HL-60/S4 treated with retinoic acid at 250 ng/mL for 4 days and 3 days (cell line): ENCODE measurements around the gene ANKRD49.

ENCODE experiments used
- in situ Hi-C: fragments of 300-500 bp; cut with MboI; formaldehyde crosslinking; loops from 2 replicates; pipeline ENCODE4 v1.7.0; 2022; ENCODE audit warnings: low sequenced_read_pairs

The ANKRD49 gene

DNA sequence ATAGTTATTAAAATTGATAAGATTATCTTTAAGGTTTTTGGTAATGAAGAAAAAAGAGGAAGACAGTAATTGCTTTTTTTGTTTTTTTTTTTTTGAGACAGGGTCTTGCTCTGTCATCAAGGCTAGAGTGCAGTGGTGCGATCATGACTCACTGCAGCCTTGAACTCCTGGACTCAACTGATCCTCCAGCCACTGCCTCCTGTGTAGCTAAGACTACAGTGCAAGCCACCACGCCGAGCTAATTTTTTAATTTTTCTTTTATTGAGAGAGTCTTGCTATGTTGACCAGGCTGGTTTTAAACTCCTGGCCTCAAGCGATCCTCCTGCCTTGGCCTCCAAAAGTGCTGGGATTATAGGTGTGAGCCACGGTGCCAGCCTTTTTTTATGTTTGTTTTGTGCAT lies 12.7 kb downstream of the ANKRD49 start:
- in situ Hi-C loops: loop anchor here (10.0 to 25.0 kb wide), 3 partner anchors 182 to 381 kb away; no protein-coding TSS in a partner anchor

DNA sequence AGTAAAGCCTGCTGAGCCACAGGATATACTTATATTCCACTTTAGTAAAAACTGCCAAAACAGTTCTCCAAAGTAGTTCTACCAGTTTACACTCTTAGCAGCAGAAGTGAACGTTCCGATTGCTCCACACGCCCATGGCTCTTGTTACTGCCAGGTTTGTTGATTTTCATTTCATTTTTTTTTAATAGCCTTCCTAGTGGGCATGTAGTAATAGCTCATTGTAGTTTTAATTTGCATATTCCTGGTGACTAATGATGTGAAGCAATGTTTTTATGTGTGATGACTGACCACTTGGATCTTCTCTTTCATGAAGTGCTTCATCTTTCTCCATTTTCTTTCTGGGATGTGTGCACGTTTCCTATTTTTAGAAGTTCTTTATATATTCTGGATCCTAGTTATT lies 13.7 kb downstream of the ANKRD49 start:
- in situ Hi-C loops: loop anchor here (10.0 to 25.0 kb wide), 3 partner anchors 183 to 380 kb away; no protein-coding TSS in a partner anchor

DNA sequence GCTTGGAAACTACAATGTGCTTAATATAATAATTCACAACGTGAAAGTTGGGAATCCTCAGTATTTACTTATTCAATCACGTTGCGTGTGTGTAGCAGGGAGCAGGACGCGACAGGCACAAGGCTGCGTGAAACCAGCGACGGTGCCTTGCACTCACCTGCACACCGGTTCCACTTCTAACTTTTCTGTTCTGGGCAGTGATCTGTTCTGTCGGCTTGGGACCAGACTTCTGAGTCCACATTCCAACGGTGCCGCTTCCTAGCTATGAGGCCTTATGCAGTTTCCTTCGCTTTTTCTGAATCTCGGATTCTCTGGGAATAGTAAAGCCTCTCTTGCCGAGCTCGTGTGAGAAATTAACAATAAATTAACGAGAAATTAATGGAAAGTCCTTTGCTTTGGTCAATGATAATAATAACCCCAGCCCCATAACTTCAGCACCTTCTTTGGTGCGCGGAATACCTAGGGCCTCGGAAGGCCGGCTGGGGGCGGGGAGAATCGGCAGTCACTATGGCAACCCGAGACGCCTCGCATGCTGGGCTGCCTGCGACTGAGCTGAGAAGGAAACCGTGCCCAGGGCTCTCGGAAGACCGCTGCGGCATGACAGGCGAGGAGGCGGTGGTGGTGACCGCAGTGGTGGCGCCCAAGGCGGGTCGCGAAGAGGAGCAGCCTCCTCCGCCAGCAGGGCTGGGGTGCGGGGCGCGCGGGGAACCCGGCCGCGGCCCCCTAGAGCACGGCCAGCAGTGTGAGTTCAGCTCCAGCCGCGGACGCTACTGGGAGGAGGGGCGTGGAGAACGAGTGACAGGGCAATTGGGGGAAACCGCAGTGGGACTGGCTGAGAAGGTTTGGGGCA lies 18.4 kb downstream of the ANKRD49 start, which contains the start of gene C11orf97:
C11orf97 (plus strand) TSS at position 530 of the 850 bp plus-strand sequence; CDS start at position 598, 68 bp downstream.
- in situ Hi-C loops: loop anchor here (25.0 kb wide), 1 partner anchor 375 kb away; no protein-coding TSS in a partner anchor

DNA sequence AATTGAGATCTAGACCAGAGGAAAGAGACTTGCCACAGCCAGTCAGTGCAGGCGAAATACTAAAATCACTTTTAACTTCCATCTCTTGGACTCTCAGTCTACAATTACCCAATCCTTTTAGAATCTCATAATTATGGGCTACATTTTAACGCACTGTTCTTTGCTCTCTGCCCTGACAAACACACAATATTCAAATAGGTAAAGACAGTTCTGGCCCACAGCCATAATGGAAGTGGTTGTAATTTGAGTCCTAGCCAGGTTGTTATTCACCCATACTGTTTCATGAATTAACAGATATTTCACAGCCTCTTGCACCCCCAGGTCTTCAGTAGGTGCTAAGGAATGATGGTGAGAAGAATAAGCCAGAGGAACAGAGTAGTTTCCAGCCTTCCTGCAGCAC lies 19.3 kb downstream of the ANKRD49 start:
- in situ Hi-C loops: loop anchor here (25.0 kb wide), 1 partner anchor 374 kb away; no protein-coding TSS in a partner anchor

DNA sequence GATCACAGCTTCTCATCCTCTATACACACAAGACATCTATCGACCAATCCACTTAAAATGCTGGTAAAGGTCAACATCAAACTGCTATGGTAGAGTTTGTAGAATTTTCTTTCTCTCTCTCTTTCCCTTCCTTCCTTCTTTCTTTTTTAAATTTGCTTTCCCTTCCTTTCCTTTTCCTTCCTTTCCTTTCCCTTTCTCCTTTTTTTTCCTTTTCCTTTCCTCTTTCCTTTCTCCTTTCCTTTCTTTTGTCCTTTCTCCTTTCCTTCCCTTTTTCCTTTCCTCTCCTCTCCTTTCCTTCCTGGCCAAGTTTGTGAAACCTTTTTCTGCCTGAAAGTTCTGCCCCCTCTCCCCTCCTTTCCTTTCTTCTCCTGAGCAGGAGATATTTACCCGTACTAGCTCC lies 21.6 kb downstream of the ANKRD49 start:
- in situ Hi-C loops: loop anchor here (25.0 kb wide), 1 partner anchor 372 kb away; no protein-coding TSS in a partner anchor

DNA sequence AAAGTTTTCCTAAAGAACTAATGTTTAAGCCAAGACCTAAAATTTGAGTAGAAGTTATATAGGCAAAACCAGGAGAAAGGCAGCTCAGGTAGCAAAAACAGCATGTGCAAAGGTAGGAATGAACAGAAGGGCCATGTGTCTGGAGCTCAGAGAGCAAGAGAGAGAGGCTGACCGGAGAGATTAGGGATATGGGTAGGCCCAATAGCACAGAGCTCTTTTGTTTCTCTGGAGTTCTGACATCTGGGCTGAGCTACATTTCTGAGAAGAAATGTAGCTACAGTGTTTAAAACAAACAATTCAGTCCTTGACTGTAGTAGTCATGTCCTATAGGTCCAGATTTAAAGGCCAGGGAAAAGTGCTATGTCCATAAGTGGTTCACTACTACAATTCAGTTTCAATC lies 22.9 kb downstream of the ANKRD49 start:
- in situ Hi-C loops: loop anchor here (25.0 kb wide), 1 partner anchor 371 kb away; no protein-coding TSS in a partner anchor

DNA sequence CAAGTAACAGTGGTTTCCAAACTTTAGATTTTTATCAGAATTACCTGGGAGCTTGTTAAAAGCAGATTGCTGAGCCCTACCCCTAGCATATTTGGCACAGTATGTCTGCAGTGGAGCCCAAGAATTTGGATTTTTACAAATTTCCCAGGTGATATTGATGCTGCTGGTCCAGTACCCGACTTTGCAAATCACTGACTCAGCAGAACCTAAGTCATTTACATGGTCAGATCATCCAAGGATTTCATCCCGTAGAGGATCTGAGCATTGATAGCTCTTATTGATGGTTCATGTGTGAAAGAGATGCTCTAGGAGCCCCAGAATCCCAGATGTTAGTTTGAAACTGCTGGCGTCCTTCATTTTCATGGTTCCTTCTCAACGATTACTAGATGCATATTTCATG lies 24.5 kb downstream of the ANKRD49 start:
- in situ Hi-C loops: loop anchor here (25.0 kb wide), 1 partner anchor 369 kb away; no protein-coding TSS in a partner anchor

DNA sequence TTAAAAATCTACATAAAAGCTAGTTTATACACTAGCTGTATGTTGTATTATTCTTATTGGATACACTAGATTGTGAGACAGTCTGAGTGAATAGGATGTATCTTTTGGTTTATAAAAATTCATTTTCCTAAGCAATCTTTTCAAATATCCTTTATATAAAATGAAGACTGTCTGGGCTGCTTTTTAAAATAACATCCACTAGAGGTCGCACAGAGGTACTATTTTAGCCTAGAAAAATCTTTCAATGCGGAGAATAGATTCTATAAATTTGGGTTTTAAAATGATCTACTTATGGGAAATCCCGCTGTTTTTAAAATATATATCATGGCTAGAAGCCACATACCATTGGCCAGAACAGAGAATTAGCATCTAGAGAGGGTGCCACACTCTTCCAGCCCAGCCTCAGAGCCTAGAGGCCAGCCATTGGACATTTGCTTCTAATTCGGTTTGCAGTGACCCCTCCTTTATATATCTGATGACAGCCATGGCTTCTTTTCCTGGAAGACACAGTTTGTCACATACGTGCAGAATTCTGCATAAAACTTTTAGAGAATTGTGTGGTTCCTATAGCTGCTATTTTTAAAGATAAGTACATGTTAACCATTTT lies 25.8 kb downstream of the ANKRD49 start:
- in situ Hi-C loops: loop anchor here (25.0 kb wide), 1 partner anchor 368 kb away; no protein-coding TSS in a partner anchor

DNA sequence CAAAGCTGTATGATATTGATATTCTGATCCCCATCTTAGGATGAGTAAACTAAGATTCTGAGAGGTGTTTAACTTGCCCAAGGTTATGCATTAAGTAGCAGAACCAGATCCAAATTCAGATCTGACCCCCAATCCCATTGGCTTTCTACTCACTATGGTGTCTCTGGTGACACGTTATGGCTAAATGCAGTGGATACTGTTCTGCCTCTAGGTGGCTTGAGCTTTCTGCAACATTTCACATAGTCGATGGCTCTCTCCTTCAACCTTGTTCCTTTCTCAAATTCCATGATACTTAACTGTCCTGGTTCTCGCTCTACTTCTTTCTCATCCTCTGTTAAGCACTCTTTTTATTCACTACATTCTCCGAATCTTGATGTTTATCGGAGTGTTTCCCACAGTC lies 27.9 kb downstream of the ANKRD49 start:
- in situ Hi-C loops: loop anchor here (25.0 kb wide), 1 partner anchor 366 kb away; no protein-coding TSS in a partner anchor

DNA sequence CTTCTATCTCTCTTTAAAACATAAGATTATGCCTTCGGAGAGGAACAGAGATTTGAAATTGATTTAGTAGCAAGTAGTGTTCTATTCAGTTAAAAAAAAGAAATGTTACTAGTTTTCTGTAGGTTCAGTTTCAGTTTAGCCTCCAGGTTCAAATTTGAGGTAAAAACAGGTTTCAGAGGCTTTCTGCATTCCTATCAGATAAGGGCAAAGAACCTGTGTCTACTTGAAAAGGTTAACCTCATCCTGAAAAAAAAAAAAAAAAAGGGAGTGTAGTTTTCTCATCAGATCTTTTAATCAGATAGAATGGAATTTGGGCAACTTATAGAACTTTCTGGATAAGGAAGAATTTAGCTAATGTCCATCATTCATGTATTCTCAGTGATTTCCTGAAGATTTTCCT lies 30.6 kb downstream of the ANKRD49 start:
- in situ Hi-C loops: loop anchor here (25.0 kb wide), 1 partner anchor 363 kb away; no protein-coding TSS in a partner anchor

DNA sequence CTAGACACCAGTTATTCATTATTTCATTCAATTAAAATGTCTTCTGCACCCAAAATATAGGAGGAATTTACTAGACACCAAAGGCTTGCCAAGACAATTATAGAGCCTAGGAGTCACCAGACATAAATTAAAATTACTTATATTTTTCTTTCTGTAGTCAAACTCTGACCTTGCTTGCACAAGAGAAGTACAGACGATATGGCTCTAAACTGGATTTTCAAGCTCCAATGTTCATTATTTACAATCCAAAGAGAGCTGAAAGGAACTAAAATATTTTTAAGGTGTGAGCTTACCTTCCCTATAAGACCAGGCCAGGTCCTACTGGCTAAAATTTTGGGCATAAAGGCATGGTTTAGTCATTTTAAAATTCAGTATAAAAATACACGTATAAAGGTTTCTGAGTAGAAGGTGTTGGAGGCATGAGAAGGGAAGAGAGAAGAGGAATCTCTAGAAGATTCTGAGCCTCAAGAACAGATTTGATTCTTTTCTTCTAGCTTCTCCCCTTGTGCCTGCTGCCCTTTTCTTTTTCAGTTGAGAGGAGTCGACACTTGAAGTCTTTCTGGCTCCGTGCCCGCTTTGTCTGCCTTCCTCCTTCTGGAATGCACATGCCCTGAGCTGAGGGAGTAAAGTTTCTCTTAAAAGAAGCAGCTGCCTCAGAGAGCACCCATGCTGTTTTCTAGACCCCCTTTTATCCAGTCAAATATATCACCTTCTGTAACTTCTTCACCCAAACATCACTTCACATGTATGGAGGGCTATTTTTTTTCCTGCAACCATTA lies 32.0 kb downstream of the ANKRD49 start:
- in situ Hi-C loops: no loop called here

DNA sequence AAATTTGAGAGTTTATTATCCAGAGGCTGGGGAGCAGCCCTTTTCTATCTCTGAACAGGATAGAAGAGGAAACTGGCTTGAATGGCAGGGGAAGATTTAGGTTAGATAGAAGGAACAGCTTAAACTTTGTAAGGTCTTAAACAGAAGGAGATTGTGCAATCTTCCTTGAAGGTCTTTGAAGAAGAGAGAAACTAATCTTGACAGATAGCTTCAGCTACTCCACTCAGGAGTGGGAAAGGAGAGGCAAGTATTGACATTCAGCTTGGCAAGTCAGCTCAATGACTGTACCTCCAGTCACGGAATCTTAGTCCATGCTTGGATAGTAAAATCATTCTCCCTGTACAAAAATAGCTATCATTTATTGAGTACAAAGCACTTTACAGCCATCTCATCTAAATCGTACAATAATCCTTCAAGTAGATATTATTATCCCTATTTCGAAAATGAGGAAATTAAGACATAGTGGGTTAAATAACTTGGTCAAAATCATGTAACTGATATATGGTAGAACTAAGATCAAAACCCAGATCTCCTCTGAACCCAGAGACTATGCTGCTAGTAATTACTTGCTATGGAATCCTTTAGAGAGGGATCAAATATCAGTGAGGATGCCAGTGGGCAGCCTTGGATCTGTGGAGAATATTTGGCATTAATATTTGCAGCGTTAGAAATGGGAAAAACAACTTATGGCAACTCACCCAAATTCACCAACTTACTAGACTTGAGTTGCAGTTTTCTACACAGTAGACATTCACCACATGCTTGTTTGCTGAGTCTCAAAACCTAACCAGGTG lies 33.1 kb downstream of the ANKRD49 start:
- in situ Hi-C loops: no loop called here

DNA sequence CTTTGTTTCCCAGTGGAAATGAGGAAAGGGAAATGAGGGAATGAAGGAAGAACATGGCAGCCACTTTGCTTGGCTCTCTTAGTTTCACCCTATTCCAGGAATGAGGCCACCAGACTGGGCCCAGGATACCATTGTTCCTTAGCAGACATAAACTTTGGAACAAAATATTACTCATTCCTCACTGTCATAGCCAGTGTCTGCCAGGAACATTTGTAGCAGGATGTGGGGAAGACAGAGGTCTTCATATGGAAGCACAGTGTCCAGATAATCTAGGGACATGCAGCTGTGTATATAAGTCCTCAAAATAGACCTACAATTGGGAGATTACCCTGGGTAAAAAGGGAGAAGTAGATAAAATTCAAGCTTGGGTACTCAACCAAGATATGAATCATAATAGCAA lies 34.8 kb downstream of the ANKRD49 start:
- in situ Hi-C loops: no loop called here

DNA sequence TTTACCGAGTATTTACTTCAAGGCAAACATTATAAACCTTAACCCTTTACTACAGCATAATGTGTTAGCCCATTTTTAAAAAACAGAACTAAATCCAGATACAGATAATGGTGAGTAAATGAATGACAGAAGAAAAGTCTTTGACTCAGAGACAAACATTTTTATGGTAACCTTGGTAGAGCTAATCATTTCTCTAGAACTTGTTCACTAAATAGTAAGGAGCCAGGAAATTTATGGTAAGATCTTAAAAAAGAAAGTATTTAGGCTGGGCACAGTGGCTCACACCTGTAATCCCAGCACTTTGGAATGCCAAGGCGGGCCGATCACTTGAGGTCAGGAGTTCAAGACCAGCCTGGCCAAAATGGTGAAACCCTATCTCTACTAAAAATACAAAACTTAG lies 38.4 kb downstream of the ANKRD49 start:
- in situ Hi-C loops: no loop called here

DNA sequence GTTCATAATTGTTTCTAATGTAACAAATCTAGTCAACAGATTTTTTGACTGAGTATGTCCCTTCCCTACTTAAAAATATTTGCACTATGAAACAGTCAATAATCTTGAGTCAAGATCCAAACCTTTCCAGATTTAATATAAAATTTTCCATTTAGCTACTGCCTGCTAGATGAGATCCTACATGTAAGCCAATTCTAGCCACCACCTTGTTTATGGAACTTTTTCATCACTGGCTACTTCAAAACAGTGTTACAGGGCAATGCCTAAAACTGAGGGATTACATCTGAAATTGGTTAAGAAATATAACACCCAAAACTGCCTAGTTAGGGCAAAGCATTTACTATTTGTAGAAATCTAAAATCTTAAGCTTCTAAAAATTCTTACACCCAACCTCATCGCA lies 39.4 kb downstream of the ANKRD49 start:
- in situ Hi-C loops: no loop called here

DNA sequence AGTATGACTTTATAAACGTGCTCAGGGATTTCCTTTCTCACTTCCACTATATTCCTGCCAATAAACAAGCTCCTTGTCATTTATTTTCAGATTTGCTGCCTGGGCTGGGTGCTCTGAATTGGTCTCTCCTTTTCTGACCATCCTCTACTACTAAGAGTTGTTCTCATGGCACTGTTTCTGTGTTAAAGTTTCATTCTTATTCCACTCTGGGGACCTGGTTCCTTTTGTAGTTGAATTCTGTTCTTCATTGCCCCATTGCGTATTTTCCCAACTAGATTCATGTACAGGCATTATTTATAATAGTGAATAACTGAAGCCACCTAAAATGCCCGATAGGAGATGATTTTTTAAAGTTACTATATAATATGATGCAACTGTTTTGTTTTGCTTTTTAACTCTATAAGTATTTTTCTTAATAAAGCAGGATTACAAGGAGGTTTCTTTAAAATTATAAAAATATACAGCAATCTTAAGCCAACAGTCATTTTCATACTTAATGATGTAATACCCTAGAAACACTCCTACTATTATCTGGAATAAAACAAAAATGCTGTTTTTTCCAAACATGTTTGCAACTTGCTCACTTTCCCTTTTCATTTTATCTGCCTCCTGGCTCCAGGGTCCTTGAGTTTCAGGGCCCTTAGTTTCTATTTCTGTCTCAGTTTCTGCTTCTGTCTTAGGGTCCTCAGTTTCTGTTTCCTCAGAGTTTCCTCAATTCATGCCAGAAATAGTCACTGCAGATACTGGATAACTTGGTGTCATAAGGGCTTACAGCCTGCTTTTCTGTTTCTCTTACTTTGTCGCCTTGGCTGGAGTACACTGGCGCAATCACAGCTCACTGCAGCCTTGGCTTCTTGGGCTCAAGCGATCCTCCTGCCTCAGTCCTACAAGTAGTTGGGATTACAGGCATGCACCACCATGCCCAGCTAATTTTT lies 40.2 kb downstream of the ANKRD49 start:
- in situ Hi-C loops: no loop called here

DNA sequence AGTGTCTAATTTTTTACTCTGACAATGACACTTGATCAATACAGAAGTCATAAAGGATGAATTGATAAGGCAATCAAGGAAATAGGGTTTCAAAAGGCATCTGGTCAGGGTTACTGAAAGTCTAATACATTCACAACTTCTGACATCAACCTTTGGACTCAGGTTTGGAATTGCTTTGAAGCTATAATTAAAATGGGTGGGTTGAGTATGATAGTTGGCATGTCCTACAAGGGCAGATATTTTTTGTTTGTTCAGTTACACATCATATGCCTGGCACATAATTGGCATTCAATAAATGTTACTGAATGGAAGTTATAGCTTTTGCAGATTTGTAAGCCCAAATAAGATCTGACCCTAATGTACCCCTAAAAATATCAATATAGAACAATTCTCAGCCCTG lies 42.6 kb downstream of the ANKRD49 start:
- in situ Hi-C loops: no loop called here

DNA sequence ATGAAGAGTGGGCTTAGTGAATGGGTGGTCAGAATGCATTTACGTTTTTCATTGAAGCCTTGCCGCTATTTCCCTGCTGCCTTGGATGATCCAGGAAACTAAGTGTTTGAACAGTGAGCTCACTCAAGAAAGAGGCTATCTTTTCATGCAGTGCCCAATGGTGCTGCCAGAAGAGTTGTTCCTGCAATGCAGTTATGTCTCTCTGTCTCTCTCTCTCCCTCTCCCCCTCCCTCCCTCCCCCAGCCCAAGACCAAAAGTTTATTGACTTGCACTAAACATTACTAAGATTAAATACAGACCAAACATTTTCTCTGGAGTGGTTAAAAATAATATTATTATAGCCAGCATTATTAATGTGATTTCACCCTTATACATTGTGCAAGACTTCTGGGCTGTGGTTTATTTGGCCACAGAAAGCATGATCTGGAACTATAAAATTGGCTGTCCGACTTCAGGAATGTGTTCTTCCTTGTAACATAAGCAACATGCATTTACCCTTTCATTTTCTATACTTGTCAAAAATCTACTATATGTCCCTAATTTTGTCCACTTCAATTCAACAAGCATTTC lies 43.3 kb downstream of the ANKRD49 start:
- in situ Hi-C loops: no loop called here

DNA sequence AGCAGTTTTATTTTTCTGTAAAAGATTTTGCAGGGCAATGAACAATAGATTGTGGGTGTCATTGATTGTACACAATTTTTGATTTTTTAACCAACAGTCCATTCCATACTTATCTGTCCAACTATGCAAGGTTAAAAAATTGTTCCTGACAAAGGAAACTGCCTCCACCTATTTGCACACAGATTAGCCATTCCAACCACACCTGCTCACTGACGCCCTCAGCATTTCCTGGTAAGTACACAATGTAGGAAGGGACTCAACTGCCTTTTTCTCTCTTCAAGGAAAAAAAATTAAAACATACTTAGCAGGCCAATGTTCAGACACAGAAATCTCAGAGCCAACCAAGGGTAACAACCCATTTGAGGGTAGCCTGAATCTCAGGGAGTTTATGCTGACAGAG lies 45.6 kb downstream of the ANKRD49 start:
- in situ Hi-C loops: no loop called here
